NT2/D1 (cell line): ENCODE results near the gene EBLN2.
"Not testable (repeated sequence)": the region's sequence is repeated elsewhere in the genome, so short reads cannot be mapped to it uniquely, and the experiment has no call there.

ENCODE experiments used
- SUZ12 ChIP-seq: IDR thresholded peaks from 2 replicates; pipeline ENCODE4 v1.6.1; 2011; ENCODE audit not compliant: insufficient read length, insufficient read depth; ENCODE audit errors: extremely low read depth
- YY1 ChIP-seq: IDR thresholded peaks from 2 replicates; pipeline ENCODE4 v1.6.1; 2011; ENCODE audit not compliant: insufficient read length, insufficient read depth
- ZNF274 ChIP-seq: IDR thresholded peaks from 2 replicates; pipeline ENCODE4 v1.6.1; 2011; ENCODE audit warnings: mild to moderate bottlenecking, low read depth, low read length

DNA sequence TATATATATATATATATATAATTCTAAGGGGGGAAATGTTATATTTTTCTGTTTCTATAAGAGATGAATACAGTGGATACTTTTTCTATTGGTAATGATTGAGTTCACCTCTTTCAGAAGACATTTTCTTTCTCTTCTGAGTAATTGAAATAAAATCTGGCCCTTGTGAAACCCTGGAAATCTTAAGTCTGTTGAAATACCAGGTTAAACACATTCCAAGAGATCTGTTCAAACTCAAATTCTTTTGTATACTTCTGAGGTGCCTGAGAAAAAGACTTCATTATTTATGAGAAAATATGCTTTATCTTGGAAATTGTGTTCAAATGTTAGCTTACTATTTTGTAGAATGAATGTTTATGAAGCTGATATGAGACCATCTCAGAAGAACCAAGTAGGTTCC, 4.8 kb downstream of the EBLN2 start:
- not testable (repeated sequence) for TF ChIP-seq YY1, SUZ12, ZNF274
